Glomerular endothelial cell (primary cell): Measurements from ENCODE around the gene HGS. TPM values are rescaled to one million over a fixed set of nuclear protein-coding genes. Genes with fewer than 3 reads are reported as not detected.

ENCODE experiments used
- DNase-seq: peaks from one replicate; pipeline ENCODE4 v3.0.0-alpha.2; 2011; ENCODE audit warnings: low read depth, low spot score; ENCODE audit errors: extremely low read depth
- total RNA-seq: library from RNA; depleted of rRNA; stranded (reverse); fragments of >200 nt; gene quantifications from 2 replicates; pipeline ENCODE4 v1.2.3, GENCODE V29; 2015

HGS gene
- total RNA-seq, 1 donor from 2014 or later: 145 TPM

- peak; percentile 50 for DNase-seq
Measured at GRCh38 chr17:81702934-81703746, 19.3 kb downstream of the HGS start, which contains the start of gene MRPL12. TSS of gene MRPL12 (plus strand) at chr17:81703367. CDS start at chr17:81703502, 135 bp downstream.

- DNase-seq: no peak
Measured at GRCh38 chr17:81703747-81704654, 20.2 kb downstream of the HGS start.

- DNase-seq: no peak
Measured at GRCh38 chr17:81705518-81706231, 21.9 kb downstream of the HGS start.

- DNase-seq: no peak
Measured at GRCh38 chr17:81706232-81706611, 22.4 kb downstream of the HGS start.

- DNase-seq: no peak
Measured at GRCh38 chr17:81706757-81707624, 23.2 kb downstream of the HGS start.

GRCh38 chr17:81707725-81708646 is 24.2 kb downstream of the HGS start:
- no peak for DNase-seq

- no peak for DNase-seq
Measured at GRCh38 chr17:81708739-81709185, 25.0 kb downstream of the HGS start.

- no peak for DNase-seq
Measured at GRCh38 chr17:81710514-81711308, 26.9 kb downstream of the HGS start.

- no peak for DNase-seq
Measured at GRCh38 chr17:81711814-81712467, 28.1 kb downstream of the HGS start, which contains the start of gene SLC25A10. TSS of gene SLC25A10 (plus strand) at chr17:81712284. CDS start at chr17:81712427, 143 bp downstream.

GRCh38 chr17:81712468-81713003 is 28.7 kb downstream of the HGS start:
- DNase-seq: no peak

- no peak for DNase-seq
Measured at GRCh38 chr17:81713004-81713555, 29.3 kb downstream of the HGS start.

GRCh38 chr17:81713556-81714411 is 30.0 kb downstream of the HGS start:
- DNase-seq: no peak

GRCh38 chr17:81714412-81715106 is 30.7 kb downstream of the HGS start:
- no peak for DNase-seq

GRCh38 chr17:81715107-81715871 is 31.5 kb downstream of the HGS start:
- DNase-seq: no peak
